Bone marrow (tissue), 2 donors: ENCODE results near the gene RGS14.

Experiments
- DNase-seq, 2 donors: peaks; one replicate each; lab custom pipeline; 2025; lab: John Stamatoyannopoulos, UW

Gene RGS14, protein sequence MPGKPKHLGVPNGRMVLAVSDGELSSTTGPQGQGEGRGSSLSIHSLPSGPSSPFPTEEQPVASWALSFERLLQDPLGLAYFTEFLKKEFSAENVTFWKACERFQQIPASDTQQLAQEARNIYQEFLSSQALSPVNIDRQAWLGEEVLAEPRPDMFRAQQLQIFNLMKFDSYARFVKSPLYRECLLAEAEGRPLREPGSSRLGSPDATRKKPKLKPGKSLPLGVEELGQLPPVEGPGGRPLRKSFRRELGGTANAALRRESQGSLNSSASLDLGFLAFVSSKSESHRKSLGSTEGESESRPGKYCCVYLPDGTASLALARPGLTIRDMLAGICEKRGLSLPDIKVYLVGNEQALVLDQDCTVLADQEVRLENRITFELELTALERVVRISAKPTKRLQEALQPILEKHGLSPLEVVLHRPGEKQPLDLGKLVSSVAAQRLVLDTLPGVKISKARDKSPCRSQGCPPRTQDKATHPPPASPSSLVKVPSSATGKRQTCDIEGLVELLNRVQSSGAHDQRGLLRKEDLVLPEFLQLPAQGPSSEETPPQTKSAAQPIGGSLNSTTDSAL

GRCh38 chr5:177357459-177358351, at the start of gene RGS14:
Gene RGS14 (plus strand): TSS chr5:177357924. CDS start chr5:177358025, 101 bp downstream.
- peak; percentile 24 to 93 for DNase-seq

- no peak for DNase-seq
Measured at GRCh38 chr5:177308740-177309139, 49.0 kb upstream of the RGS14 start.

DNA sequence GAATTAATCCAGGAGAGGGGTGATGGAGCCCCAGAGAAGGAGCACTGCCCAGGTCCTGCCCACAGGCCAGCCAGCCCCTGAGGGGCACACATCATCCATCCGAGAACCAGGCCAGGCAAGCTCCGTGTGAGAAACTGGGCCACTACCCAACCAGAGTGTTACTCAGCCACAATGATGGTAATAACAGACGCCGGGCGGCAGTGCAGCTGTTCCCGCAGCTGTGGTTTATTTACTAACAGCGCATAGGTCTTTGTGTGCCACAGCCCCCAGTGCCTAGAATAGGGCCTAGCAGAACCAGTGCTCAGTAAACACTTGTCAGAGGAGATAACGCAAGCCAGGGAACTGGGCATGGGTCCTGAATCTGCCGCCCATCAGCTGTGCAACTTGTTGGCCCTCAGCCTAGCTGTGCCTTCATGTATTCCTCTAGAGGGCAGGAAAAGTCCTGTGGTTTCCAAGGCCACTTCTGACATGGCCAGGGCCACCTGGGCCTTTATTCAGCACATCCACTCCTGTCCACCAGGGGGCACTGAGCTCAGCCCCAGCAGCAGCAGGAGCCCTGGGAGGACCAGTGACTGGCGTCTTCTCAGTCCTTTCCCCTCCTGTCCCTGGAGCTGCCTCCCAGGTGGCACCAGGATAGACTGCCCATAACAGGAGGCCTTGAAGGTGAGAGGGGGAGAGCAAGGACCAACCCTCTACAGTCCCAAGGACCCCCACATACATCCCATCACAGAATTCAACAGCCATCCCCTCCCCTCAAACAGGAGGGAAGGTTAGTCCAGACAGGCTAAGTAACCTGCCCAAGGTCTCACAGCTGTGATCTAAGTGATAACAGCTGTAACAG, 48.2 kb upstream of the RGS14 start:
- DNase-seq: no peak

- no peak for DNase-seq
Measured at GRCh38 chr5:177310332-177310731, 47.4 kb upstream of the RGS14 start.

DNA sequence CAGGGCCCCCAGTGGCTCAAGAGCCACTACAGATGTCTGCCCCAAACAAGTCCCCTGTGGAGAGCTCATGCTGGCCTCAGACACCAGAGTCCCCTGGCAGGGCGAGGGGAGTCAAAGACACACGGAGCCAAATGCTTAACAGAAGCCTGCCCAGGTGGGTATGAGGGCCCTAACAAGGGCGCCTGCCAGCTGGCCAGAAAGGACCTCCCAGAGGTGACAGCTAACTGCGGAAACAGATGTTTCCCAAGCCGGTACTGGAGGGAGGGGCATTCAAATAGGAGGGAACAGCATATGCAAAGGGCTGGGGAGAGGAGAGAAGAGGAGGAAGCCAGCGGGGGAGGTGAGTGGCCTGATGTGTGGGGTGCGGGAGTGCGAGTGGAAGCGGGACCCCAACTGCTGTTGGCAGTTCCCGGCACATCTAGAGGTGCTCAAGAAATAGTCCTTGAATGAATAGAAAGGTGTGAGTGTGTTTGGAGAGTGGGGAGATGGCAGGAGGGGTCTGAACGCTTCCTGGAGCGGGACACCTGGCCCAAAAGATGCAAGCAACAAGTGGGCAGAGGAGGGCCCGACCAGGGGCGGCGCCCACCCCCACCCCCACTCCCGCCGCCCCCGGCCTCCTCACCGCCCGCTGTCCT, 46.9 kb upstream of the RGS14 start:
- DNase-seq: peak in 1 of 2 donors; percentile 85

- no peak for DNase-seq
Measured at GRCh38 chr5:177311392-177311722, 46.4 kb upstream of the RGS14 start.

DNA sequence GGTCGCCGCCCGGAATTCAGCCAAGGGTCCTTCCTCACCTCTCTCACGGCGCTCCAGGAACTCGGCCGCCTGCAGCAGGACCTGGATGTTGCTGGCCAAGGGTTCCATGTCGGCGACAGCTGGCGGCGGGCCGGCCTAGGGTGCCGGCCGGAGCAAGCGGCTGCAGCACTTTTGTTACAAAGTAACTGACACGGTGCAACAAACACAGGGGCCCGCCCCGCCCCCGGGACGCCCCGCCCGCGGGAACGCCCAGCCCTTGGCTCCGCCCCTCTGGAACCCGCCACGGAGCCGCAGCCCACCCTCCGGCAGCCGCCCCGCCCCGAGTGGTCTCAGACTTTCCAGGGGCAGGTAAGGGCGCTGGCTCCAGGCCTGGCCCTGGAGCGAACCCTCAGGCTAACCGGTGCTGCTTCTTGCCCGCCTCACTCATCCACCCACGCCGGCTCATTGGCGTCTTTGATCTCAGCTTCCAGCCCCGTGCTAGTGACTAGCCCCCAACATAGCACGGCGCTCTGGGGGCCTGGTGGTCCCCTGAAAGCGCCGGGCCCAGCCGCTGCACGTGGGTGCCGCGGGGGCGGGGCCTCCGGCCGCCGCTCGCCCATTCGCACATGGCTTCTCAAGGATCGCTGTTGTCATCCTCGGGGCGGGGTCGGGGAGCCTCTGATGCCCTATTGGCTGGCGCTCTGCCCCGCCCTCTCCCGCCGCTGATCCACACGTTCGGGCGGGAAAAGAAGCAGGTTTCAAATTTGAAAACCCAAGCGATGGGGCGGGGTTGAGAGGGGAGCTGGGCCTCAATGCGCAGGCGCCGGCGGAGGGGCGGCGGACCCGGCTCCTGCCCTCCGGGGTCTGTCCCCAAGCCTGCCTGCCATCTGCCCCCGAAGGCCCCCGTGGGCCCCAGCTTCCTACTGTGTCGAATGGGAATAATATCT, 45.7 kb upstream of the RGS14 start, which contains the start of gene MXD3:
Gene MXD3, minus strand, starts transcription at position 176 of the 926 bp plus-strand sequence. Its CDS starts 68 bp downstream, at position 108.
- peak; percentile 72 to 76 for DNase-seq

DNA sequence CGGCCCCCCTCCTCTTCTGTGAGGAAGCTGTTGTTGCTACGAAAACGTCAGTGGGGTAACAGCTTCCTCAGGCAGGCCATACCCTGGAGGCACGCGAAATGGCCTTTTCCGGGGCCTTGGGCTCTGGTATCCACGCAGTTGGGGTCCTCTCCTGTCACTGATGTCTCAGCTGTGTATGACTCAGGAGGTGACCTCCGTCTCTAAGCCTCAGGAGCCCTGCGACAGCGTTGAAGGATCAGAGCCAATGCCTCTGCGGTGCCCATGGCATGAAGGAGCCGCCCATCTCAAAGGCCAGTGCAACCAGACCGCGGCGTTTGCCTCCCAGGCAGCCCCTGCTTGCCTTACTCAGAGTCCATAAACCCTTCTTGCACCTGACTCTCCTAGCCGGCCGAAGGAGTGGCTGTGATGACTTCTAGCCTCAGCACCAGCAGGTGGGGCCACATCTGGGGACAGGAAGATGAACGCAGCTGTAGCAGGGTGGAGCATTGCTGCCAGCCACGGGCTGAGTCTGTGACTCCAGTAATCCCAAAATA, 45.0 kb upstream of the RGS14 start:
- no peak for DNase-seq

GRCh38 chr5:177313561-177314259, 44.0 kb upstream of the RGS14 start:
- DNase-seq: no peak

- DNase-seq: no peak
Measured at GRCh38 chr5:177314376-177315342, 43.1 kb upstream of the RGS14 start.

- no peak for DNase-seq
Measured at GRCh38 chr5:177315411-177315810, 42.3 kb upstream of the RGS14 start.

GRCh38 chr5:177316005-177316404, 41.7 kb upstream of the RGS14 start:
- no peak for DNase-seq

GRCh38 chr5:177317959-177318377, 39.8 kb upstream of the RGS14 start:
- DNase-seq: peak; percentile 32 to 64

- no peak for DNase-seq
Measured at GRCh38 chr5:177319913-177320588, 37.7 kb upstream of the RGS14 start.

GRCh38 chr5:177320879-177321278, 36.8 kb upstream of the RGS14 start:
- DNase-seq: no peak

- DNase-seq: no peak
Measured at GRCh38 chr5:177325868-177326381, 31.8 kb upstream of the RGS14 start.
